Transverse colon (tissue), 4 donors: ENCODE results near the gene MCCD1. TPM values are rescaled to one million over a fixed set of nuclear protein-coding genes. Genes with fewer than 3 reads are reported as not detected.

ENCODE experiments used
- DNase-seq: peaks from one replicate; pipeline ENCODE4 v3.0.0-alpha.2; 2019
- H3K27ac ChIP-seq, 4 donors: fragments of 200-600 bp; sonication (generic); 2 replicates each; pipeline ENCODE4 v1.5.1; 2016 to 2018; ENCODE audit warnings: inconsistent platforms in 4 of 4
- H3K27me3 ChIP-seq: fragments of 200-600 bp; sonication (generic); 2 replicates; pipeline ENCODE4 v1.5.1; 2017; ENCODE audit warnings: inconsistent platforms
- H3K36me3 ChIP-seq, 4 donors: fragments of 200-600 bp; sonication (generic); 2 replicates each; pipeline ENCODE4 v1.5.1; 2017 to 2019; ENCODE audit warnings: inconsistent platforms in 4 of 4
- H3K4me1 ChIP-seq, 4 donors: fragments of 200-600 bp; sonication (generic); 2 replicates each; pipeline ENCODE4 v1.5.1; 2017 to 2020; ENCODE audit warnings: inconsistent platforms in 4 of 4
- H3K4me3 ChIP-seq, 4 donors: fragments of 200-600 bp; sonication (generic); 1 replicate in 1 of 4; 2 replicates in 3 of 4; pipeline versions ENCODE4 v1.5.1 to v1.6.1; 2017 to 2019; ENCODE audit warnings: inconsistent platforms in 4 of 4
- H3K9me3 ChIP-seq, 2 donors: fragments of 200-600 bp; sonication (generic); 2 replicates each; pipeline ENCODE4 v1.5.1; 2017 to 2019; ENCODE audit warnings: inconsistent platforms in 2 of 2
- EP300 ChIP-seq: sonication (generic); formaldehyde crosslinking; IDR thresholded peaks from one replicate; pipeline ENCODE4 v1.6.1; 2017; ENCODE audit warnings: antibody characterized with exemption, low read depth
- POLR2A ChIP-seq: fragments of 450-650 bp; IDR thresholded peaks from one replicate; pipeline ENCODE4 v1.6.1; 2016; ENCODE audit warnings: antibody characterized with exemption, mild to moderate bottlenecking, moderate library complexity
- POLR2AphosphoS5 ChIP-seq, 3 donors: sonication (generic); formaldehyde crosslinking; IDR thresholded peaks; one replicate each; pipeline ENCODE4 v1.6.1; 2016; ENCODE audit warnings: antibody characterized with exemption in 3 of 3
- whole genome bisulfite sequencing, 2 donors: methylation state at CpG; one replicate each; pipeline ENCODE4 v1.1.5; 2018; ENCODE audit warnings: low coverage in 1 of 2; 5-methylcytosine and 5-hydroxymethylcytosine counted together
- in situ Hi-C, 4 donors: fragments of 200-750 bp; cut with MboI; loops; one replicate each; pipeline versions ENCODE4 v1.15.0 to v1.15.1; 2017; ENCODE audit warnings: low sequenced_read_pairs in 3 of 4, low pct_ligation_motif_present in 1 of 4, low pct_unique_long_range_greater_than_20kb in 1 of 4
- intact Hi-C: fragments of 100-400 bp; cut with DNase I; formaldehyde crosslinking; loops from one replicate; pipeline ENCODE4 v1.15.1; 2023; ENCODE audit warnings: low total_unique reads
- total RNA-seq, 4 donors: library from RNA; depleted of rRNA; stranded (reverse); fragments of >200 nt; gene quantifications; one replicate each; pipeline ENCODE4 v1.1.0, GENCODE V29; 2016
- TF ChIP-seq, protein P1 (sequence below), 5 experiments: fragments of 200-600 bp in 3 of 5; fragments of 450-650 bp in 2 of 5; sonication (generic) in 3 of 5; IDR thresholded peaks; 1 replicate in 2 of 5; 2 replicates in 3 of 5; pipeline ENCODE4 v1.5.1; 2016 to 2017; ENCODE audit warnings: antibody characterized with exemption in 5 of 5, inconsistent platforms in 3 of 5, mild to moderate bottlenecking in 2 of 5, moderate library complexity in 1 of 5

MCCD1 gene
- total RNA-seq, 4 donors from 2014 or later, result not detected

- Histone ChIP-seq H3K27me3 (no peaks in the 10 kb centered on the region), H3K4me1 (no peaks in the 10 kb centered on the region), H3K36me3 (peaks cover 0 to 3% (median 0%) of the 10 kb centered on the region in 4 donors), H3K4me3 (no peak overlapping the region), H3K9me3 (no peaks in the 10 kb centered on the region), H3K27ac (no peak overlapping the region)
- in situ Hi-C loops (loop anchor here in 1 of 4 donors (10.0 kb wide), 1 partner anchor 95 kb away; no protein-coding TSS in a partner anchor), intact Hi-C loops (no loop called here)
- no peak for TF ChIP-seq EP300
- TF ChIP-seq POLR2AphosphoS5 (IDR thresholded peaks at IDR 0.05), result no peak
- no peak for TF ChIP-seq POLR2A
- no peak for DNase-seq
- WGBS, 2 donors, result 82 to 86% methylated on average over 2 to 4 of the region's 4 CpGs
Measured at GRCh38 chr6:31510007-31510406, 18.8 kb upstream of the MCCD1 start.

- TF ChIP-seq EP300, result no peak
- TF ChIP-seq POLR2AphosphoS5 (IDR thresholded peaks at IDR 0.05), result no peak
- TF ChIP-seq POLR2A, result no peak
- TF ChIP-seq, protein P1, sequence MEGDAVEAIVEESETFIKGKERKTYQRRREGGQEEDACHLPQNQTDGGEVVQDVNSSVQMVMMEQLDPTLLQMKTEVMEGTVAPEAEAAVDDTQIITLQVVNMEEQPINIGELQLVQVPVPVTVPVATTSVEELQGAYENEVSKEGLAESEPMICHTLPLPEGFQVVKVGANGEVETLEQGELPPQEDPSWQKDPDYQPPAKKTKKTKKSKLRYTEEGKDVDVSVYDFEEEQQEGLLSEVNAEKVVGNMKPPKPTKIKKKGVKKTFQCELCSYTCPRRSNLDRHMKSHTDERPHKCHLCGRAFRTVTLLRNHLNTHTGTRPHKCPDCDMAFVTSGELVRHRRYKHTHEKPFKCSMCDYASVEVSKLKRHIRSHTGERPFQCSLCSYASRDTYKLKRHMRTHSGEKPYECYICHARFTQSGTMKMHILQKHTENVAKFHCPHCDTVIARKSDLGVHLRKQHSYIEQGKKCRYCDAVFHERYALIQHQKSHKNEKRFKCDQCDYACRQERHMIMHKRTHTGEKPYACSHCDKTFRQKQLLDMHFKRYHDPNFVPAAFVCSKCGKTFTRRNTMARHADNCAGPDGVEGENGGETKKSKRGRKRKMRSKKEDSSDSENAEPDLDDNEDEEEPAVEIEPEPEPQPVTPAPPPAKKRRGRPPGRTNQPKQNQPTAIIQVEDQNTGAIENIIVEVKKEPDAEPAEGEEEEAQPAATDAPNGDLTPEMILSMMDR (IDR thresholded peaks at IDR 0.05), result no peak
- Histone ChIP-seq H3K4me3 (no peak overlapping the region), H3K4me1 (no peaks in the 10 kb centered on the region), H3K27me3 (no peaks in the 10 kb centered on the region), H3K36me3 (no peaks in the 10 kb centered on the region), H3K27ac (no peak overlapping the region), H3K9me3 (no peaks in the 10 kb centered on the region)
- intact Hi-C loops (no loop called here), in situ Hi-C loops (loop anchor here in 1 of 4 donors (10.0 kb wide), 1 partner anchor 99 kb away; no protein-coding TSS in a partner anchor)
- WGBS, 2 donors, result 70% methylated on average over 5 of the region's 5 CpGs; no CpG with 5 or more reads in 1 of the 2 donors
- no peak for DNase-seq
Measured at GRCh38 chr6:31513456-31514165, 15.2 kb upstream of the MCCD1 start.

DNA sequence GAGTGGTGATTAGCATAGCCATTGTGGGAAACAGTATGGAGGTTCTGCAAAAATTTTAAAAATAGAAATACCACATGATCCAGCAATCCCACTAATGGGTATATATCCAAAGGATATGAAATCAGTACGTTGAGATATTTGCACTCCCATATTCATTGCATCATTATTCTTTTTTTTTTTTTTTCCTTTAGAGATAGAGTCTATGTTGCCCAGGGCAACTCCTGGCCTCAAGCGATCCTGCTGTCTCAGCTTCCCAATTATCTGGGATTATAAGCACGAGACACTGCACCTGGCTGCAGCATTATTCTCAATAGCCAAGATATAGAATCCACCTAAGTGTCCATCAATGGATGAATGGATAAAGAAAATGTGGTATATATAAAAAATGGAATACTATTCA, 6.9 kb upstream of the MCCD1 start:
- Histone ChIP-seq H3K27me3 (no peaks in the 10 kb centered on the region), H3K27ac (no peak overlapping the region), H3K9me3 (no peaks in the 10 kb centered on the region), H3K4me3 (no peak overlapping the region), H3K4me1 (no peaks in the 10 kb centered on the region), H3K36me3 (no peaks in the 10 kb centered on the region)
- in situ Hi-C loops (no loop called here), intact Hi-C loops (loop anchor here (5.0 kb wide), 1 partner anchor 680 kb away; no protein-coding TSS in a partner anchor)
- TF ChIP-seq EP300 (no peak), POLR2A (no peak), POLR2AphosphoS5 (IDR thresholded peaks at IDR 0.05) (no peak)
- TF ChIP-seq, protein P1 (IDR thresholded peaks at IDR 0.05), result no peak
- 75 to 87% methylated on average over 3 of the region's 3 CpGs for WGBS, 2 donors
- no peak for DNase-seq

DNA sequence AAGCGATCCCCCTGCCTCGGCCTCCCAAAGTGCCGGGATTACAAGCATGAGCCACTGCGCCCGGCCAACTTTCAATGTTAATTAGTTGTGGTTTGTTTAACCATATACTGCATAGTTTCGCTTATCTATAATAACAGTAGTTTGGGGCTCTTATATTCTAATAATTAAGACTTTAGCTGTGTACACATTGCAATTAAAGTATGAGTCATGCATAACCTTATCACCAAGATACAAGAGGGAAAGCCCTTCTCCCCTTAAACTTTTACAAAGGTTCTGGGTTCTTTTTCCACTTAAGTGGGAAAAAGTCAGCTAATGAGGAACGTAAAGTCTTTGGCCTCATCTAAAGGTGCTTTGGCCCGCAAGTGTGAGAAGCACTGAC, 3.2 kb upstream of the MCCD1 start:
- 70 to 72% methylated on average over 5 to 8 of the region's 8 CpGs for WGBS, 2 donors
- DNase-seq, result no peak
- TF ChIP-seq POLR2A, result no peak
- intact Hi-C loops, result no loop called here
- Histone ChIP-seq H3K4me1 (no peaks in the 10 kb centered on the region), H3K27ac (no peak overlapping the region), H3K27me3 (no peaks in the 10 kb centered on the region), H3K4me3 (no peak overlapping the region), H3K36me3 (peaks cover 0 to 6% (median 3%) of the 10 kb centered on the region in 4 donors), H3K9me3 (no peaks in the 10 kb centered on the region)
- in situ Hi-C loops, result no loop called here

DNA sequence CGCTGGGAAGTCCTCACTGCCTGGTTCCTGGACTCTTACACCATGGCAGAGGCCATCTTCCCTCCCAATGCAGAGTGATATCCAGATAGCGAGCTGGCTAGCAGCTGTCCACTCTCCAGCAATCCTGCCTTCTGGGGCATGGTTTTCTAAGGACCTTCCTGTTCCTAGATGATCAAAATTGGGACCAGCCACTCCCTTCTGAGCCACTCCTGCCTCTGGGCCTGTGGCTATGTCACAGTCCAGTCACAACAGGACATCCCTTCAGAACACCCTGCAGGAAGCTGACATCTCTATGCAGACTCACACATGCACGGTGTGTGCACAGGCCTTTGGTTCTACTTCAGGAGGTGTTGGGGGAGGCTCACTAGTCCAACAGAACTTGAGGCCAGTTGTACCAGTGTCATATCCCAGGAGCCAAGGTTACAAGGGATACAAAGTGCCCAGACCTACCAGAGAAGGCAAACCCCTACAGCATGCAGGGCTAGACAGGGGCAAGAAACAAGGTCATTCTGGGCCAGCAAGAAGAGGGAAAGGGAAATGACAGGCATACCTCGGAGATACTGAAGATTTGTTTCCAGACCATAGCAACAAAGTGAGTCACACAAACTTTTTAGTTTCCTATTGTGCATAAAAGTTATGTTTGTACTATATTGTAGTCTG, 2.7 kb upstream of the MCCD1 start:
- H3K4me3 ChIP-seq, result no peak overlapping the region
- TF ChIP-seq POLR2A, result no peak
- no peak for TF ChIP-seq EP300
- TF ChIP-seq, protein P1 (IDR thresholded peaks at IDR 0.05), result no peak
- TF ChIP-seq POLR2AphosphoS5 (IDR thresholded peaks at IDR 0.05), result no peak
- H3K36me3 ChIP-seq, result peaks cover 0 to 11% (median 7%) of the 10 kb centered on the region in 4 donors
- in situ Hi-C loops (no loop called here), intact Hi-C loops (no loop called here)
- DNase-seq, result no peak
- 60 to 61% methylated on average over 2 to 4 of the region's 4 CpGs for WGBS, 2 donors
- H3K27me3 ChIP-seq, result no peaks in the 10 kb centered on the region
- H3K27ac ChIP-seq, result no peak overlapping the region
- H3K4me1 ChIP-seq, result no peaks in the 10 kb centered on the region
- H3K9me3 ChIP-seq, result no peaks in the 10 kb centered on the region
